Fibroblast of skin of scalp (primary cell): Measurements from ENCODE around the gene CENPA.
"Not testable (repeated sequence)": the region's sequence is repeated elsewhere in the genome, so short reads cannot be mapped to it uniquely, and the experiment has no call there.

ENCODE experiments used
- DNase-seq: peaks from one replicate; pipeline ENCODE4 v3.0.0-alpha.2; 2013

Gene CENPA

GRCh38 chr2:26793518-26793917 is 7.7 kb downstream of the CENPA start:
- DNase-seq: no peak

GRCh38 chr2:26795135-26795534 is 9.3 kb downstream of the CENPA start:
- DNase-seq: not testable (repeated sequence)

GRCh38 chr2:26801328-26801727 is 15.5 kb downstream of the CENPA start:
- DNase-seq: no peak

- no peak for DNase-seq
Measured at GRCh38 chr2:26801796-26802195, 15.9 kb downstream of the CENPA start.

- peak; percentile 46 for DNase-seq
Measured at GRCh38 chr2:26805241-26805676, 19.4 kb downstream of the CENPA start.

- DNase-seq: peak; percentile 19
Measured at GRCh38 chr2:26807788-26808460, 22.1 kb downstream of the CENPA start.

- no peak for DNase-seq
Measured at GRCh38 chr2:26809211-26809610, 23.4 kb downstream of the CENPA start.

- DNase-seq: no peak
Measured at GRCh38 chr2:26809876-26810577, 24.2 kb downstream of the CENPA start.

GRCh38 chr2:26811261-26811660 is 25.4 kb downstream of the CENPA start:
- no peak for DNase-seq

GRCh38 chr2:26811791-26812694 is 26.2 kb downstream of the CENPA start:
- DNase-seq: no peak

GRCh38 chr2:26812731-26813130 is 26.9 kb downstream of the CENPA start:
- DNase-seq: no peak

- not testable (repeated sequence) for DNase-seq
Measured at GRCh38 chr2:26814072-26814765, 28.4 kb downstream of the CENPA start.

GRCh38 chr2:26816893-26817292 is 31.0 kb downstream of the CENPA start:
- DNase-seq: no peak

- no peak for DNase-seq
Measured at GRCh38 chr2:26818255-26818654, 32.4 kb downstream of the CENPA start.

GRCh38 chr2:26818972-26819371 is 33.1 kb downstream of the CENPA start:
- DNase-seq: no peak

GRCh38 chr2:26820932-26821331 is 35.1 kb downstream of the CENPA start:
- DNase-seq: no peak

- no peak for DNase-seq
Measured at GRCh38 chr2:26822877-26823276, 37.0 kb downstream of the CENPA start.

GRCh38 chr2:26838121-26838906 is 52.5 kb downstream of the CENPA start:
- DNase-seq: peak; percentile 18

- no peak for DNase-seq
Measured at GRCh38 chr2:26840937-26841610, 55.2 kb downstream of the CENPA start.

GRCh38 chr2:26843041-26843440 is 57.2 kb downstream of the CENPA start:
- DNase-seq: no peak
